Neural cell (in vitro differentiated cells): Measurements from ENCODE around the gene NOC2L.
A peak's percentile ranks its signal among the peaks of the same experiment; 100 is the strongest.

Experiments
- EP300 ChIP-seq: fragments of 450-650 bp; conservative IDR thresholded peaks from 2 replicates; pipeline ENCODE4 v1.6.1; 2014; ENCODE audit warnings: antibody characterized with exemption, mild to moderate bottlenecking, moderate library complexity; ENCODE audit not compliant: poor library complexity, severe bottlenecking
- EZH2 ChIP-seq: fragments of 200-600, 300-800 bp; shearing (Covaris generic), sonication (generic); IDR thresholded peaks from 2 replicates; pipeline ENCODE4 v1.6.1; 2014; ENCODE audit warnings: antibody characterized with exemption, low read length, borderline replicate concordance, mild to moderate bottlenecking; ENCODE audit not compliant: insufficient read depth, poor library complexity, severe bottlenecking
- POLR2AphosphoS5 ChIP-seq: IDR thresholded peaks from 2 replicates; pipeline ENCODE4 v1.6.1; 2012
- RAD21 ChIP-seq: fragments of 450-650 bp; conservative IDR thresholded peaks from 2 replicates; pipeline ENCODE4 v1.6.1; 2014; ENCODE audit warnings: antibody characterized with exemption, mild to moderate bottlenecking, moderate library complexity
- TF ChIP-seq, protein P1 (sequence below): fragments of 450-650 bp; IDR thresholded peaks from 2 replicates; pipeline ENCODE4 v1.5.1; 2014; ENCODE audit warnings: antibody characterized with exemption, mild to moderate bottlenecking, moderate library complexity; ENCODE audit not compliant: poor library complexity, severe bottlenecking

DNA sequence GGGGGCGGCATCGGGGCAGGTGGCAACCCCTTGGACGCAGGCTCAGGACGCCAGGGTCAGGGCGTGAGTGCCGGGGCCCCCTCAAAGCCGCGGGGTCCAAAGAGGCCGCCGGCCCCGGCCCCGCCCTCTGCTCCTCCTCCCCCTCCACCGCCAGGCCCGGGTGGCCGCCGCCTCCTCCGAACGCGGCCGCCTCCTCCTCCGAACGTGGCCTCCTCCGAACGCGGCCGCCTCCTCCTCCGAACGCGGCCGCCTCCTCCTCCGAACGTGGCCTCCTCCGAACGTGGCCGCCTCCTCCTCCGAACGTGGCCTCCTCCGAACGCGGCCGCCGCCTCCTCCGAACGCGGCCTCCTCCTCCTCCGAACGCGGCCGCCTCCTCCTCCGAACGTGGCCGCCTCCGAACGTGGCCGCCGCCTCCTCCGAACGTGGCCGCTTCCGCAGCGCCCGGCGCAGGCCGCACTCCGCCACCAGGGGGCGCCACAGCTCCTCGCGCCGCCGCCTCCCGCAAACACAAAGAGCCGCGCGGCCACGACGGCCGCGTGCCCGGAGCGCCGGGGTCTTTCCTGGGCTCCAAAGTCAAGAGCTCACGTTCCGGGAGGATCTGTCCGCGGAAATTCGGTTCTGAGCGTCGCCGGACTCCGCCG lies 54.6 kb downstream of the NOC2L start:
- TF ChIP-seq EZH2 (no peak), EP300 (no peak), POLR2AphosphoS5 (peak; percentile 75), RAD21 (peak; percentile 82)
- TF ChIP-seq, protein P1, sequence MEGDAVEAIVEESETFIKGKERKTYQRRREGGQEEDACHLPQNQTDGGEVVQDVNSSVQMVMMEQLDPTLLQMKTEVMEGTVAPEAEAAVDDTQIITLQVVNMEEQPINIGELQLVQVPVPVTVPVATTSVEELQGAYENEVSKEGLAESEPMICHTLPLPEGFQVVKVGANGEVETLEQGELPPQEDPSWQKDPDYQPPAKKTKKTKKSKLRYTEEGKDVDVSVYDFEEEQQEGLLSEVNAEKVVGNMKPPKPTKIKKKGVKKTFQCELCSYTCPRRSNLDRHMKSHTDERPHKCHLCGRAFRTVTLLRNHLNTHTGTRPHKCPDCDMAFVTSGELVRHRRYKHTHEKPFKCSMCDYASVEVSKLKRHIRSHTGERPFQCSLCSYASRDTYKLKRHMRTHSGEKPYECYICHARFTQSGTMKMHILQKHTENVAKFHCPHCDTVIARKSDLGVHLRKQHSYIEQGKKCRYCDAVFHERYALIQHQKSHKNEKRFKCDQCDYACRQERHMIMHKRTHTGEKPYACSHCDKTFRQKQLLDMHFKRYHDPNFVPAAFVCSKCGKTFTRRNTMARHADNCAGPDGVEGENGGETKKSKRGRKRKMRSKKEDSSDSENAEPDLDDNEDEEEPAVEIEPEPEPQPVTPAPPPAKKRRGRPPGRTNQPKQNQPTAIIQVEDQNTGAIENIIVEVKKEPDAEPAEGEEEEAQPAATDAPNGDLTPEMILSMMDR = peak; percentile 95
